H1 (cell line): Measurements from ENCODE around the gene TRMT13. TPM values are rescaled to one million over a fixed set of nuclear protein-coding genes. Genes with fewer than 3 reads are reported as not detected.

Experiments used
- HDAC2 ChIP-seq, 2 experiments: fragments of 300-600 bp in 1 of 2; sonication (generic) in 1 of 2; IDR thresholded peaks; 2 replicates each; pipeline ENCODE4 v1.6.1; 2011 to 2012; ENCODE audit warnings: low read depth in 2 of 2, low read length in 2 of 2, mild to moderate bottlenecking in 2 of 2, moderate library complexity in 2 of 2, borderline replicate concordance in 1 of 2, inconsistent platforms in 1 of 2
- SUZ12 ChIP-seq: fragments of 200-600 bp; sonication (generic); IDR thresholded peaks from 2 replicates; pipeline ENCODE4 v1.6.1; 2012; ENCODE audit warnings: mild to moderate bottlenecking, inconsistent platforms, low read length, moderate library complexity, mixed read lengths
- TAF7 ChIP-seq: optimal IDR thresholded peaks from 2 replicates; pipeline ENCODE3; 2011; ENCODE audit warnings: low read depth, mild to moderate bottlenecking, inconsistent platforms, low read length, moderate library complexity, borderline replicate concordance
- polyA plus RNA-seq, 7 experiments: library from polyadenylated mRNA; depleted of rRNA in 3 of 7; stranded (reverse) in 5 of 7; unstranded in 2 of 7; fragments of >200 nt in 5 of 7; fragments of 200-250 nt in 2 of 7; gene quantifications; 1 replicate in 5 of 7; 2 replicates in 1 of 7; 4 replicates in 1 of 7; pipeline versions ENCODE4 v1.2.1 to v1.2.3, GENCODE V29; 2011 to 2013; ENCODE audit warnings: missing spikeins in 2 of 7, mixed read lengths in 2 of 7
- total RNA-seq: library from RNA; stranded (reverse); fragmentation: NEBNext Ultra II Directional; extraction: Animal tissue kit (Norgen Biotek cat#: 25700); gene quantifications from 2 replicates; pipeline ENCODE4 v1.2.1, GENCODE V29; 2021

Gene TRMT13
- total and polyA plus RNA-seq, 2 of the 8 experiments (the other 6 are each of a cell fraction or from before 2014, with no cell fraction given), result 3.6 to 14.8 TPM

GRCh38 chr1:100184536-100184935 is 51.6 kb downstream of the TRMT13 start (continued):
- no peak for TF ChIP-seq HDAC2 (IDR thresholded peaks at IDR 0.05; ENCODE audit: borderline replicate concordance in 1 of 2, low read depth in 2 of 2, low read length in 2 of 2)
- no peak for TF ChIP-seq TAF7
- TF ChIP-seq SUZ12, result no peak
- TF ChIP-seq, all 59 proteins: peak for 0
